Daoy (cell line): ENCODE results near the gene SUCLG2. TPM values are rescaled to one million over a fixed set of nuclear protein-coding genes. Genes with fewer than 3 reads are reported as not detected.
A peak's percentile ranks its signal among the peaks of the same experiment; 100 is the strongest.
"Not testable (repeated sequence)": the region's sequence is repeated elsewhere in the genome, so short reads cannot be mapped to it uniquely, and the experiment has no call there.

Experiments used
- DNase-seq: peaks from one replicate; pipeline ENCODE4 v3.0.0-alpha.2; 2015; ENCODE audit warnings: low read depth
- total RNA-seq: library from RNA; depleted of rRNA; stranded (reverse); fragments of >200 nt; shearing (Covaris generic); gene quantifications from 2 replicates; pipeline ENCODE4 v1.2.3, GENCODE V29; 2014

Gene SUCLG2
- total RNA-seq, 1 experiment from 2014 or later: 22.1 TPM

GRCh38 chr3:67559029-67559605 lies 95.3 kb downstream of the SUCLG2 start:
- no peak for DNase-seq

- no peak for DNase-seq
Observed at GRCh38 chr3:67558426-67558825, 96.0 kb downstream of the SUCLG2 start.

GRCh38 chr3:67557848-67558355 lies 96.5 kb downstream of the SUCLG2 start:
- DNase-seq: no peak

- no peak for DNase-seq
Observed at GRCh38 chr3:67551361-67552016, 102.9 kb downstream of the SUCLG2 start.

GRCh38 chr3:67550541-67550940 lies 103.9 kb downstream of the SUCLG2 start:
- DNase-seq: no peak

GRCh38 chr3:67542502-67543250 lies 111.7 kb downstream of the SUCLG2 start:
- not testable (repeated sequence) for DNase-seq

GRCh38 chr3:67540198-67540894 lies 114.1 kb downstream of the SUCLG2 start:
- no peak for DNase-seq

GRCh38 chr3:67537203-67537602 lies 117.2 kb downstream of the SUCLG2 start:
- DNase-seq: not testable (repeated sequence)

GRCh38 chr3:67535006-67535405 lies 119.4 kb downstream of the SUCLG2 start:
- DNase-seq: no peak

- no peak for DNase-seq
Observed at GRCh38 chr3:67534594-67534993, 119.8 kb downstream of the SUCLG2 start.

- DNase-seq: no peak
Observed at GRCh38 chr3:67531181-67532101, 123.0 kb downstream of the SUCLG2 start.

GRCh38 chr3:67529915-67530314 lies 124.5 kb downstream of the SUCLG2 start:
- no peak for DNase-seq

- no peak for DNase-seq
Observed at GRCh38 chr3:67529337-67529736, 125.1 kb downstream of the SUCLG2 start.

- peak; percentile 78 for DNase-seq
Observed at GRCh38 chr3:67526246-67526645, 128.2 kb downstream of the SUCLG2 start.

GRCh38 chr3:67524046-67524445 lies 130.4 kb downstream of the SUCLG2 start:
- no peak for DNase-seq

- DNase-seq: no peak
Observed at GRCh38 chr3:67522081-67522480, 132.3 kb downstream of the SUCLG2 start.

GRCh38 chr3:67521053-67521646 lies 133.3 kb downstream of the SUCLG2 start:
- DNase-seq: no peak

- no peak for DNase-seq
Observed at GRCh38 chr3:67518236-67518635, 136.2 kb downstream of the SUCLG2 start.

GRCh38 chr3:67517781-67518180 lies 136.6 kb downstream of the SUCLG2 start:
- DNase-seq: no peak

GRCh38 chr3:67516496-67516895 lies 137.9 kb downstream of the SUCLG2 start:
- no peak for DNase-seq

- DNase-seq: no peak
Observed at GRCh38 chr3:67515778-67516177, 138.6 kb downstream of the SUCLG2 start.
